GM23338 (cell line): ENCODE results near the gene CNOT8. TPM values are rescaled to one million over a fixed set of nuclear protein-coding genes. Genes with fewer than 3 reads are reported as not detected.

Experiments used
- ATAC-seq: fragments of 200-7000 bp; cut with Tn5 transposase; 3 replicates; pipeline ENCODE4 v1.9.1; 2020
- DNase-seq: peaks from one replicate; pipeline ENCODE4 v3.0.0-alpha.2; 2015; ENCODE audit warnings: low spot score
- H2AFZ ChIP-seq: fragments of 200-600 bp; sonication (generic); 2 replicates; pipeline ENCODE4 v1.8.0; 2016; ENCODE audit warnings: antibody characterized with exemption, mild to moderate bottlenecking, moderate library complexity
- H3F3A ChIP-seq: fragments of 200-600 bp; sonication (generic); replicated peaks from 2 replicates; pipeline ENCODE4 v1.8.0; 2017; ENCODE audit warnings: antibody characterized with exemption, mixed run types, low read depth
- H3K27ac ChIP-seq: fragments of 200-600 bp; sonication (generic); 2 replicates; pipeline ENCODE4 v1.6.1; 2016; ENCODE audit warnings: low read depth
- H3K27me3 ChIP-seq: fragments of 200-600 bp; sonication (generic); 2 replicates; pipeline ENCODE4 v1.8.0; 2016; ENCODE audit warnings: mild to moderate bottlenecking, mixed run types, moderate library complexity; ENCODE audit not compliant: insufficient read depth
- H3K36me3 ChIP-seq: fragments of 200-600 bp; sonication (generic); 2 replicates; pipeline ENCODE4 v1.8.0; 2016; ENCODE audit warnings: mild to moderate bottlenecking; ENCODE audit not compliant: insufficient read depth
- H3K4me1 ChIP-seq: fragments of 200-600 bp; sonication (generic); 2 replicates; pipeline ENCODE4 v1.8.0; 2016; ENCODE audit warnings: mild to moderate bottlenecking, moderate library complexity; ENCODE audit not compliant: insufficient read depth
- H3K4me2 ChIP-seq: fragments of 200-600 bp; sonication (generic); 2 replicates; pipeline ENCODE4 v1.7.1; 2017; ENCODE audit warnings: mixed run types
- H3K4me3 ChIP-seq: fragments of 200-600 bp; sonication (generic); 2 replicates; pipeline ENCODE4 v1.6.1; 2016; ENCODE audit warnings: mixed run types
- H3K79me2 ChIP-seq: fragments of 200-600 bp; sonication (generic); replicated peaks from 2 replicates; pipeline ENCODE4 v1.8.0; 2017; ENCODE audit warnings: mild to moderate bottlenecking; ENCODE audit not compliant: insufficient read depth
- H3K9me2 ChIP-seq: fragments of 200-600 bp; sonication (generic); 2 replicates; pipeline ENCODE4 v1.8.0; 2017; ENCODE audit not compliant: insufficient read depth
- H4K20me1 ChIP-seq: fragments of 200-600 bp; sonication (generic); replicated peaks from 2 replicates; pipeline ENCODE4 v1.8.0; 2017; ENCODE audit warnings: mild to moderate bottlenecking; ENCODE audit not compliant: insufficient read depth
- H3K27ac Mint-ChIP-seq: 2 replicates; pipeline ENCODE4 v1.8.0; 2020; ENCODE audit warnings: inconsistent platforms, mild to moderate bottlenecking, moderate library complexity, mixed read lengths
- H3K27me3 Mint-ChIP-seq: 3 replicates; pipeline ENCODE4 v1.8.0; 2022; ENCODE audit warnings: low read depth, mild to moderate bottlenecking, moderate library complexity, mixed read lengths, inconsistent platforms; ENCODE audit not compliant: insufficient read depth, poor library complexity
- H3K36me3 Mint-ChIP-seq: 3 replicates; pipeline ENCODE4 v1.8.0; 2021; ENCODE audit warnings: low read depth, mild to moderate bottlenecking, inconsistent platforms, moderate library complexity, mixed read lengths
- H3K4me1 Mint-ChIP-seq: 3 replicates; pipeline ENCODE4 v1.8.0; 2020; ENCODE audit warnings: mild to moderate bottlenecking, inconsistent platforms, mixed read lengths
- H3K4me3 Mint-ChIP-seq: 3 replicates; pipeline ENCODE4 v1.8.0; 2021; ENCODE audit warnings: moderate library complexity, mild to moderate bottlenecking, inconsistent platforms, mixed read lengths
- H3K9me3 Mint-ChIP-seq: 3 replicates; pipeline ENCODE4 v1.8.0; 2020; ENCODE audit warnings: moderate library complexity, mild to moderate bottlenecking, inconsistent platforms, mixed read lengths
- CREB1 ChIP-seq: fragments of 250-450 bp; sonication (Bioruptor Pico); IDR thresholded peaks from 2 replicates; pipeline ENCODE4 v1.5.0; 2020; ENCODE audit warnings: low read depth, mild to moderate bottlenecking, moderate library complexity
- CTCF ChIP-seq, 2 experiments: fragments of 200-600 bp in 1 of 2; sonication (generic) in 1 of 2; conservative IDR thresholded peaks; 2 replicates each; pipeline versions ENCODE4 v1.5.1 to v1.6.1; 2016 to 2017; ENCODE audit warnings: antibody characterized with exemption in 2 of 2, low read depth in 2 of 2, mild to moderate bottlenecking in 2 of 2, moderate library complexity in 1 of 2
- ETS1 ChIP-seq: IDR thresholded peaks from 2 replicates; pipeline ENCODE4 v1.6.1; 2016; ENCODE audit warnings: antibody characterized with exemption
- EZH2 ChIP-seq: fragments of 200-600 bp; sonication (generic); IDR thresholded peaks from one replicate; pipeline ENCODE4 v1.8.0; 2017; ENCODE audit warnings: antibody characterized with exemption, mild to moderate bottlenecking, low read depth; ENCODE audit not compliant: unreplicated experiment
- EZH2phosphoT487 ChIP-seq: fragments of 200-600 bp; sonication (generic); IDR thresholded peaks from one replicate; pipeline ENCODE4 v1.8.1; 2018; ENCODE audit warnings: antibody characterized with exemption; ENCODE audit not compliant: unreplicated experiment
- JUNB ChIP-seq: IDR thresholded peaks from one replicate; pipeline ENCODE4 v1.6.1; 2016; ENCODE audit warnings: antibody characterized with exemption; ENCODE audit not compliant: unreplicated experiment
- NANOG ChIP-seq: IDR thresholded peaks from 2 replicates; pipeline ENCODE4 v1.6.1; 2016; ENCODE audit warnings: antibody characterized with exemption, borderline replicate concordance
- POLR2AphosphoS5 ChIP-seq: IDR thresholded peaks from 2 replicates; pipeline ENCODE4 v1.6.1; 2016; ENCODE audit warnings: antibody characterized with exemption, low read depth
- REST ChIP-seq: IDR thresholded peaks from one replicate; pipeline ENCODE4 v1.6.1; 2018; ENCODE audit warnings: antibody characterized with exemption; ENCODE audit not compliant: unreplicated experiment
- STAT1 ChIP-seq: IDR thresholded peaks from one replicate; pipeline ENCODE4 v1.6.1; 2016; ENCODE audit warnings: antibody characterized with exemption; ENCODE audit not compliant: unreplicated experiment
- ZNF114 ChIP-seq: fragments of 250-450 bp; sonication (Bioruptor Pico); IDR thresholded peaks from 2 replicates; pipeline ENCODE4 v1.5.0; 2020; ENCODE audit warnings: mild to moderate bottlenecking, moderate library complexity
- ZNF331 ChIP-seq: fragments of 250-450 bp; sonication (Bioruptor Pico); IDR thresholded peaks from 2 replicates; pipeline ENCODE4 v1.5.0; 2020; ENCODE audit warnings: low read depth, mild to moderate bottlenecking, moderate library complexity
- ZNF462 ChIP-seq: fragments of 250-450 bp; sonication (Bioruptor Pico); IDR thresholded peaks from 2 replicates; pipeline ENCODE4 v1.5.0; 2020; ENCODE audit warnings: mild to moderate bottlenecking, moderate library complexity
- long read RNA-seq: library from polyadenylated mRNA; unstranded; transcript quantifications from one replicate; pipeline ENCODE4 v2.0.0, GENCODE V29; 2020; ENCODE audit not compliant: unreplicated experiment
- polyA plus RNA-seq: library from polyadenylated mRNA; unstranded; fragments of >200 nt; fragmentation: Nextera tagmentation; extraction: Ambion mirVana; gene quantifications from 2 replicates; pipeline ENCODE4 v1.2.1, GENCODE V29; 2016
- total RNA-seq: library from RNA; depleted of rRNA; stranded (reverse); fragments of >200 nt; shearing (Covaris generic); gene quantifications from 2 replicates; pipeline ENCODE4 v1.2.3, GENCODE V29; 2014; rRNA removed

CNOT8 gene
- 77.7 and 78.3 TPM in 2 replicates for total RNA-seq
- polyA plus RNA-seq, result 26.9 and 31.2 TPM in 2 replicates
- long read RNA-seq, transcript CNOT8-204 (8 exons, 2,708 nt), result minor isoform, 5 of 23 reads
- long read RNA-seq, transcript CNOT8-201 (7 exons, 2,528 nt), result major isoform, 15 of 23 reads
- long read RNA-seq, partial matches to known transcripts, result 0 of 23 reads
- long read RNA-seq, other reads (novel, unspliced or antisense), result 2 of 23 reads

- Histone ChIP-seq H3K4me3 (peak within 1 kb of the TSS; percentile 93), H4K20me1 (peaks cover 15% of the 10 kb centered on the region; the same call in 1 of the 2 replicates), H3F3A (peaks cover 13% of the 10 kb centered on the region; the same call in 1 of the 2 replicates), H3K36me3 (peaks cover 8% of the 10 kb centered on the region; the same call in 1 of the 2 replicates), H2AFZ (peak within 1 kb of the TSS; percentile 63), H3K79me2 (peaks cover 47% of the 10 kb centered on the region), H3K9me2 (no peaks in the 10 kb centered on the region), H3K27me3 (no peaks in the 10 kb centered on the region), H3K27ac (peak within 1 kb of the TSS; percentile 99), H3K4me2 (peak within 1 kb of the TSS; percentile 93), H3K4me1 (peaks cover 24% of the 10 kb centered on the region)
- Mint-ChIP-seq H3K27me3 (peaks cover 17% of the 10 kb centered on the region), H3K4me3 (peak within 1 kb of the TSS; percentile 91), H3K36me3 (peaks cover 15% of the 10 kb centered on the region), H3K27ac (peak within 1 kb of the TSS; percentile 100), H3K9me3 (no peaks in the 10 kb centered on the region), H3K4me1 (peaks cover 26% of the 10 kb centered on the region)
- TF ChIP-seq REST (no peak), JUNB (no peak), ZNF114 (CRISPR knock-in tag) (no peak), EZH2 (no peak), CREB1 (CRISPR knock-in tag) (peak; percentile 54), ETS1 (peak; percentile 55; the same call in 1 of the 2 replicates), CTCF (conservative IDR thresholded peaks at IDR 0.05; ENCODE audit: low read depth in 2 of 2) (peak in 1 of 2 experiments; percentile 13; a peak in 1 of 4 replicates), ZNF331 (no peak), STAT1 (no peak), NANOG (no peak), ZNF462 (CRISPR knock-in tag) (no peak), POLR2AphosphoS5 (peak; percentile 99), EZH2phosphoT487 (no peak)
- DNase-seq (peak; percentile 98), ATAC-seq (peak; percentile 90)
Measured at GRCh38 chr5:154858297-154858971, at the start of gene CNOT8. Gene CNOT8 (plus strand): TSS chr5:154858627. CDS start chr5:154863279, 4,652 bp downstream.
